ENCODE measurements around the gene TMEM54.

Gene TMEM54

DNA sequence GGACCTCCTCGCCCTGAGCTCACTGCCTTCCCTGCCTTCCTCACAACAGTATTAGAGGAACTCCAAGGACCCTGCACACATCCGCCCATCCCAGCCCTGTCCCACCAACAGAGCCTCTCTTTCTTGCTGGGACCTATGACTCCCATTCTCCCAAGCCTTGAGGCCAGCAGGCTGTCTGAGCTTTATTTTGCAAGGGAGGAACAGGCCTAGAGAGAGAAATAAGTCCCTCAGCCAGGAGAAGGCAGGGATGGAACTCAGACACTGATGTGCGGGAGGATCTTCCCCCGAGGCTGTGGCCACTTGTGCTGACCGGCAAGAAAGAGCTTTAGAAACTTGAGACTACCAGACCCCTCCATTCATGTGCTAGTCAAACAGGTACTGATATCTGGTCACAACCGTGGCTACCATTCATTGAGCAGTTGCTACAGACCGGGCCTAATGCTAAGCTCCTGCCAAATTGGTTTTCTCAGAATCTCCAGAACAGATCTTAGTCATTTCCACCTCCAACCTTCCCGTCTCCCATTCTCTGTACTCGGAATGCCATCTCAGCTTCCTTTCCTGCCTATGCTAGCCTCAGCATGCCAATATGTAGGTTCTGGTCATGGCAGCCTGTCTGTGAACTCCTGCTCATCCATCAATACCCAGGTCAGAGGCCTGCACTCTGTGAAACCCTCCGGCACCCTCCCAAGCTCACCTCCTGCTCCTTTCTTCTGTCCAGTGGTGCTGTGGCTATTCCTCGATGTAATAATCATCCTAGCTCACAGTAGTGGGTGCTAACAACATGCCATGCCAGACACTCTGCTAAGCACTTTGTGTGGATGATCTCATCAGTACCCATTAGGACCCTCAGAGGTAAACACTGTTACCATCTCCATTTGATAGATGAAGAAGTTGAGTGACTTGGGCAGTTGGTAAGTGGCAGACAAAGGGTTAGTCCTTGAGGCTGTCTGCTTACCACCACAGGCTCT lies 3.8 kb downstream of the TMEM54 start:
- no peak overlapping the region for H3K4me3 ChIP-seq
- no peak overlapping the region for H3K27ac ChIP-seq

GRCh38 chr1:32896451-32896850 lies 4.7 kb downstream of the TMEM54 start:
- H3K27ac ChIP-seq: no peak overlapping the region

DNA sequence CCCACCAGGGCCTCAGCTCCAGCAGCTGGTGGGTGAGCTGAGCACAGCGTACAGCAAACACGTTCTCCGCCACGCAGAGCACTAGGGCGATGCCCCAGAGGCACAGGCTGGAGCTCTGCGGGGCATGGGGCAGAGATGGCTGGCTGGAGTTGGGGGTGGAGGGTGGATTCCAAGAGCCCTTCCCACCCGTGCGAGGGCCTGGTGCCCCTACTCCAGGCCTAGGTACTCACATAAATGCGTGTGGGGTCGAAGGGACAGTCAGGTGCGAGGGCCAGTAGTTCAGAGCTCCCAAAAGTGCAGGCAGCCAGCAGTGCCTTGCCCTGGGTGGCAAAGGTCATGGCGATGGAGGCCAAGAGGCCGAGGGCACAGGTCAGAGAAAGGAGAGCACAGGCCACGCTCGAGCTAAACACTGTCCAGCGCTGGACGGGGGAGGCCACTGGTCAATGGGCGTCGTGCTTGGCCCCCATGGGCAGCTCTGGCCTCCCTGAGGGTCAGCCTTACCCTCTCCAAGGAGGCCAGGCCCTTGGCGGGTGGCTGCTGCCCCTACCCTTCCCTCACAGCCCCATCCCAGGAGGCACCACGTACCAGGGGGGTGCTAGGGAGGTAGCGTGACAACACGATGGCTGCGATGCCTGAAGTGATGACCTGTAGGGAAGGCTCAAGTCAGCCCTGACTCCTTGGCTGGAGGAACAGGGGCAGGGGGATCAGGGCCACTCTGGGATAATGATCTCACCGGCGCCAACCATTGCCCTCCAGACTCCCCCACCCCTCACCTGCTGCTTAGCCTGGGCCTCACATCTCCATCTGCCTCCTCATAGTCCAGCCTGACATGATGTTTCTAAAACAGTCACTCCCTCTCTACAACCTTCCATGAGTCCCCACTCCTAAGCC lies 5.6 kb downstream of the TMEM54 start:
- no peak overlapping the region for H3K4me3 ChIP-seq
- H3K27ac ChIP-seq: no peak overlapping the region

More at GRCh38 chr1:32896451-32896850, 4.7 kb downstream of the TMEM54 start:
- no peak overlapping the region for H3K4me3 ChIP-seq

- Histone ChIP-seq H3K4me3 (no peak overlapping the region), H3K27ac (no peak overlapping the region)
Observed at GRCh38 chr1:32894681-32895080, 6.5 kb downstream of the TMEM54 start.

DNA sequence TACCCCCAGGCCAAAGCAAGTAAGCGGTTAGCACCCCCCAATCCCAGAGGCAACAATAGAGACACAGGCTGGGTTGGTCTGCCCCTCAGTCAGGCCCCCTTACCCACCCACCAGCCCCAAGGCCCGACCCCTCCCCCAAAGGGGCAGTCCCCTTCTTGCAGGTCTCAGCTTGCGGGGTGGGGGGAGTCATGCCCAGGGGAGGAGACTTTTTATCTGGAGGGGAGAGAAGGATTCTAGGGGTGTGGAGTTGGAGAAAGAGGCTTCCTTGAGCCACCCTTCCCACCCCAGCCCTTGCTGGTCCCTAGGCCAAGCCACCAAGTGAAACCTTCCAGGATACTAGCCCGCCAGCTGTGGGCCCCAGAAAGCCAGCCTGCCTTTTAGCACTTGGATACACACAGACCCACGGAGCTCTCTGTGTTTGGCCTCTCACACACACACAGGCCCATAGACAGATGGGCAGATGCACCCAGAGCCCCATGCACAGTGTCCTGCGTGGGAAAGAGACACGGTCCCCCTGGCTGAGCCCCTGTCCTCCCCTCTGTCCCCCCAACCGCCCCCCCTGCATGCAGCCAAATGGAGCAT lies 7.1 kb downstream of the TMEM54 start:
- Histone ChIP-seq H3K4me3 (no peak overlapping the region), H3K27ac (peak overlapping the region in 2 of 21 experiments; percentile 22 to 37)

GRCh38 chr1:32893198-32894018 lies 7.8 kb downstream of the TMEM54 start:
- peak overlapping the region in 4 of 21 experiments; percentile 3 to 38 (median 30) for H3K27ac ChIP-seq
- peak overlapping the region; percentile 19 to 50 (median 34) for H3K4me3 ChIP-seq

DNA sequence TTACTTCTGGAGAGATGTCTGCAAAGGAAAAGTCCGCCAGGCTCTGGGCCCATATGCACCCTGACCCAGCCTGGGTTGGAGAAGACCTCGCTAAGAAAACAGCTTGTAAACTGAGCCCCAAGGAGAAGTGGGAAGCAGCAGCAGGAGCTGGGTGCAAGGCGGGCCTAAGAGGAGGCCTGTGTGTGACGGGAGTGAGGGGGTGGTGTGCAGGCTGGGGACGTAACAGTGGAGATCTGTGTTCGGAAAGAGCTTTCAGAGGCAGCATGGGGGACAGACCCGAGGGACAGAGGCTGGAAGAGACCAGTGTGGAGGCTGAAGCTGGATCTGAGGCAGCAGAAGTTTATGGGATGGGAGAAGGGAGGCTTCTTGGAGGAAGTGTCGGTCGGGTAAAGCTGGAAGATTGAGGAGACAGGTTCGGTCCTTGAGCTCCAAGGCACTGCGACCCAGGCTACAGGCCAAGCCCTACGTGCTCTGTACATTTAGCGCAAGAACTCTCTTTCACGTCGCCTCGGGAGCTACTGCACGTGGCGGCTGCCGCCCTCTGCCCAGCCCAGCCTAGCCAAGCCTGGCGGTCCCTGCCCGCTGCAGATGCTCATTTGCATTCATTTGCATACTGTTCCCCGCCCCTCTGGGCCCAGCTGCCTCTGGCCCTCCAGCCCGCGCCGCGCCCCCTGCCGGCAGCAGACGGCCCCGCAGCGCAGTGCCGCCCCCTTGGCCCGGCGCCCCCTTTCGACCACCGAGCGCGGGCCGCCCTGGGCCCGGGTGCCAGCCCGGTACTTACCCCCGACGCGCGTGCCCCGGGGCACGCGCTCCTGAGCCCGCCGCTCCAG lies 8.6 kb downstream of the TMEM54 start:
- Histone ChIP-seq H3K27ac (peak overlapping the region in 3 of 21 experiments; percentile 1 to 37 (median 3)), H3K4me3 (peak overlapping the region; percentile 19 to 50 (median 34))

DNA sequence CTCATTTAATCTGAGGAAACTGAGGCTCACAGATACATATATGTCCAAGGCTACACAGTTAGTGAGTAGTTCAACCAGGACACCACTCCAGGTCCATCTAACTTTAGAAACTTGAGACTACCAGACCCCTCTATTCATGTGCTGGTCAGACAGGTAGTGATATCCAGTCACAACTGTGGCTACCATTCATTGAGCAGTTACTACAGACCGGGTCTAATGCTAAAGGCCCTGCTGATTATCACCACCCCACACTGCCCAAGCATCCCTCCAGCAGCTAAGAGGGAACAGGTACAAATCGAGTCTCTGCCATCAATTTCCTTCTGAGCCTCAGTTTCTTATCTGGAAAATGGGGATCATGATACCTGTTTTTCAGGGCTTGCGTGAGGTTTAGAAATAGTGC lies 9.6 kb downstream of the TMEM54 start:
- H3K4me3 ChIP-seq: no peak overlapping the region
- no peak overlapping the region for H3K27ac ChIP-seq

- Histone ChIP-seq H3K27ac (no peak overlapping the region), H3K4me3 (no peak overlapping the region)
Observed at GRCh38 chr1:32891241-32891570, 10.0 kb downstream of the TMEM54 start.

- Histone ChIP-seq H3K27ac (no peak overlapping the region), H3K4me3 (no peak overlapping the region)
Observed at GRCh38 chr1:32890516-32891240, 10.5 kb downstream of the TMEM54 start.

DNA sequence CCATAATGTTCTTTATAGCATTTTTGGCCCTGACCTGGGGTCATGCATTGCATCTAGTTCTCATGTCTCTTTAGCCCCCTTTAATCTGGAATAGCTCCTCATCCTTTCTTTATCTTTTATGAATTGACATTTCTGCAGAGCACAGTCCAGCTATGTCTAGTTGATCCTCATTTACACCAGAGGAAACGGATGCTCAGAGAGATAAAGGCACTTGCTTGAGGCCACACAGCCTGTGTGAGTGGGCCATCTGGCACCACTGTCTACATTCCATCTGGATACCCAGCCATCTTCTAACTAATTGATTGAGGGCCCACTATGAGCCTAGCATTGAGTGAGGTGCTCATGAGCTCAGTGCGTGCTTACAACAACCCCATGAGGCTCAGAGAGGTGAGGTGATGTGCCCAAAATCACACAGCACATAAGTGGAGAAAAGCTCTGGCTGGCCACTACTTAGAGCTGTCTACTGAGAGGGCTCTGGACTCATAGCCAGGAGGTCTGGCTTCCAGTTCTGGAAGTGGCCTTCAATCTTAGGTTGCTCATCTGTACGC lies 11.4 kb downstream of the TMEM54 start:
- Histone ChIP-seq H3K27ac (no peak overlapping the region), H3K4me3 (no peak overlapping the region)

- Histone ChIP-seq H3K4me3 (no peak overlapping the region), H3K27ac (no peak overlapping the region)
Observed at GRCh38 chr1:32888677-32889420, 12.3 kb downstream of the TMEM54 start.

GRCh38 chr1:32888134-32888533 lies 13.1 kb downstream of the TMEM54 start:
- no peak overlapping the region for H3K4me3 ChIP-seq
- H3K27ac ChIP-seq: no peak overlapping the region

DNA sequence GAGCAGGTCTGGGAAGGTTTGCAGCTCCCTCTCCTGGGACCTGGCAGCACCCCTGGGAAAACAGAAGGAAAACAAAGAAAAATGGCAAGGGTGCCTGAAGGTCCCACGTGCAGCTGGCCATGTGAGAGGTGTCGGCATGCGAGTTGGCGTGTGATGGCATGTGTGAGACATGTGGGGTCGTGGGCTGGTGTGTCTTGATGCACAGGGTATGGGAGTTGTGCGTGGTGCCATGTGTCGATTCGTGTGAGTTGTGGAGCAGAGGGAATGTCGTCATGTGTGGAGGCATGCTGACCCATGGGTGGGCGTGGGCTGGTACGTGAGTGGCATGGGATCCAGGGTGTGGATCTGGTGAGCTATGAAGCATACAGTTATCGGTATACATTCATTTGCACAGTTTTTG lies 13.6 kb downstream of the TMEM54 start:
- Histone ChIP-seq H3K27ac (no peak overlapping the region), H3K4me3 (no peak overlapping the region)

GRCh38 chr1:32886828-32887414 lies 14.3 kb downstream of the TMEM54 start:
- Histone ChIP-seq H3K4me3 (no peak overlapping the region), H3K27ac (no peak overlapping the region)

GRCh38 chr1:32886004-32886827 lies 15.0 kb downstream of the TMEM54 start, which contains the start of gene HPCA:
Gene HPCA, plus strand, starts transcription at chr1:32886491. Its CDS starts 2,408 bp downstream, at chr1:32888899.
- Histone ChIP-seq H3K27ac (no peak within 1 kb of the TSS), H3K4me3 (peak within 1 kb of the TSS in 2 of 7 experiments; percentile 13 to 18)

Data from skin epidermis (tissue), 12 donors.